Tongue (tissue), 2 donors: ENCODE data around the gene KIF3C. TPM values are rescaled to one million over a fixed set of nuclear protein-coding genes. Genes with fewer than 3 reads are reported as not detected.
A peak's percentile ranks its signal among the peaks of the same experiment; 100 is the strongest.
"Not testable (repeated sequence)": the region's sequence is repeated elsewhere in the genome, so short reads cannot be mapped to it uniquely, and the experiment has no call there.

ENCODE experiments used
- DNase-seq: peaks from one replicate; pipeline ENCODE4 v3.0.0-alpha.2; 2015
- total RNA-seq: library from RNA; depleted of rRNA; stranded (reverse); fragments of >200 nt; gene quantifications from one replicate; pipeline ENCODE4 v1.2.3, GENCODE V29; 2014

KIF3C gene
- total RNA-seq: 3.8 TPM

DNA sequence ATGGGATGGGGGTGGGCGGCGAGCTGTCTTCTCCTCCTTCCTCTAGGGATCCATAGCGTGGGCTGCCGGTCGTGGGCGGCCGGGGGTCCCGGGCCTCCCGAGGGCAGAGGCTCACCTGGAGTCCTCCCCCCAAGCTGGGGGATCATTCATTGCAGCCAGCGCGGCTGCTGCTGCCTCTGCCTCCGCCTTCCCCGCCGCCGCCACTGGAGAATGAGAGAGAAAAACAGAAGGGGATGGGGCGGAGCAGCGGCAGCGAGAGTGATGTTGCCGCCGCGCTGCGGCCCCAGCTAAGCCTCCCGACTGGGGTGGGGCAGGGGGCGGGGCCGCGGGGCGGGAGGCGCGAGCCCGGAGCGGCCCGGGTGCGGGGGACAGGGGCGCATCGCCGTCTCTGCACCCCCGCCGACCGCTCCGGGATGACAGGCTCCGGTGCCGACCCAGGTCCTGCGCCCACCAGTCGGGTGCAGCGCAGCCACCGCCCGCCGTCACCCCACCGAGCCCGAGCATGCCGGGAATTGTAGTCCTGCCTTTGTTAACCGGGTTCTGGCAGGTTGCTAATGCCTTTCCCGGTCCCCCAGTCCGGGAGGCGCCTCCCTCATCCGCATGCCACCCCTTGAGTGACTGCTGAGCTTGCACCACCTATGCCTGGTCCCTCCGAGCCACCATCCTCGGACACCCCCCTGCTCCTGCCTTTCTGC, at the start of gene KIF3C:
KIF3C (minus strand) TSS at position 225 of the 695 bp plus-strand sequence. CDS start 580 bp downstream, outside the sequence.
- peak; percentile 87 for DNase-seq

DNA sequence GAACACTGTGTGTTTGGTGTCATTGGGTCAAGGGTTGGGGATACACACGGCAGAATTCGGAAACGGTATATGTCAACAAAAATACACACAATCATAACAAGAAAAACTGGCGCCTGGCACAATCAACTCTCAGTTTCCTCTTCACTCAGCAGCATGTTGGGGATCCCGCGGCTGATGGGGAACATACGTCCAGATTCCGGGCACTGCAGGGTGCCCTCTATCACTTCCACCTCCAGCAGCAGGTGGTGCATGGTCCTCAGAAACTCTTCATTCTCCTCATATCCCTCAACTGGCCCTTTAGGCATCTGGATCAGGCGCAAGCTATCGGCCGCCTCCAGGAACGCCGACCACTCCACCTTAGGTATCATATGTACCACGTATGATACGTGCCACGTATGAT, 45.8 kb upstream of the KIF3C start:
- not testable (repeated sequence) for DNase-seq

DNA sequence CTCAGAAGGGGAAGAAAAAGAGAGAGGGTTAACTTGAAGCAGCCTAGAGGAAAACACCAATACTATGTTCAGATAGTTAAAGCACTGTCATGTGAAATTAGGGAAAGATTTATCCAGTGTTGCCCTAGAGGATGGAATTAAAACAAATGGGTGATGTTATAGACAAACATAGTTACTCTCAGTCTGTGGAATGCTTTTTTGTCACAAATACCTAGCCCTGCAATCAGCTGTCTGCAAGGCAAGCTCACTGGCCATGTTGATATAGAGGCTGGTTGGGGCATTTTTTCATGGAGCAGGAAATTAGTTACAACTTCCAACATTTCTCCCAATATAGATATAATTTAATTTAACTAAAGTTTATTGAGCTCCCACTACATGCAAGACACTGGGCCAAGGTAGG, 43.2 kb upstream of the KIF3C start:
- no peak for DNase-seq

DNA sequence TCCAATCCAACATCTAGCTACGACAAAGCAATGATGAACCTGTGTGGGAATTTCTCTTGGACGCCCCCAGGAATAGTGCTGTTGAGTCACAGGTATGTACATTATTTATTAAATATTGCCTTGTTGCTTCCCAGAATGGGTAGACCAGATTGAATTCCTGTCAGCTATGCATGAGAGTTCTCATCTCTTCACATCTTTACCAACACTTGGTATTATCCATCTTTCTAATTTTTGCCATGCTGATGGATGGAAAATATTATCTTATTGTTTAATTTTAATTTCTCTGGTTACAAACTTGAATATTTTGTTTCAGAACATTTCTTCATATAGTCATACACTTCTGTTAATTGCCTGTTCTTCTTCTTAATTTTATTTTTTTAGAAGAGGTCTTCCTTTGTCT, 42.0 kb upstream of the KIF3C start:
- no peak for DNase-seq

GRCh38 chr2:26020231-26020640, 37.9 kb upstream of the KIF3C start:
- no peak for DNase-seq

DNA sequence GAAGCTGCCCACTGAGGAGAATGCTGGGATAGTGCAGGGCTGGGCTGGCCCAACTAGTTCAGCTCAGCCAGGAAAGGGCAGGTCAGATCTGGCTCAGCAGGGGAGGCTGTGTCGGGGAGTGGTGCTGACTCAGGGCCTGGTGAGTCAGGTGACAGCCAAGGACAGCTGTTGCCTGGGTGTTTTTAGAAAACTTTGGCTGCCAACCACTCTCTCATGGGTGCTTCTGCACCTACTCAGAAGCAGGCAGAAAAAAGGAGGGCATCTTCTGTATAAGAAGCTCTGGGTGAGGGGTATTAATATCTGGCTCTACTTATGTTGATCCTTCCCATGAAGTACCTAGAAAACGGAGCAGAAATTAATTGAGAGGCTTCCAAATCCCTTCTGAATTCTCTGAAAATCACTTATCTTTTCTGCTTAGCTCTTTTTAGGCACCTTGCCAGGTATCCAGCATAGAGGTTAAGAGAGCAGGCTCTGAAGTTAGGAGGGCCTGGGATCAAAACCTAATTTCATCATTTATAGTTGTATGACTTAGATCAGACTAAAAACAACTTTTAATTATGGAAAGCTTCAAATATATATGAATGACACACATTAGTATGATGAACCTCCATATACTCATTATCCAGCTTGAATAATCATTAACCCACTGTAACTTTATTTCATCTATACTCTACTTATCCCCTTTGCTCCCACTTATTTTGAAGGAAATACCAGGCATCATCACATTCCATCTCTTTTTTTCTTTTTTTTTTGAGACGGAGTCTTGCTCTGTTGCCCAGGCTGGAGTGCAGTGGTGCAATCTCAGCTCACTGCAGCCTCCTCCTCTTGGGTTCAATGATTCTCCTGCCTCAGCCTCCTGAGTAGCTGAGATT, 36.1 kb upstream of the KIF3C start:
- DNase-seq: peak; percentile 60

- no peak for DNase-seq
Observed at GRCh38 chr2:26017464-26018183, 35.3 kb upstream of the KIF3C start.

DNA sequence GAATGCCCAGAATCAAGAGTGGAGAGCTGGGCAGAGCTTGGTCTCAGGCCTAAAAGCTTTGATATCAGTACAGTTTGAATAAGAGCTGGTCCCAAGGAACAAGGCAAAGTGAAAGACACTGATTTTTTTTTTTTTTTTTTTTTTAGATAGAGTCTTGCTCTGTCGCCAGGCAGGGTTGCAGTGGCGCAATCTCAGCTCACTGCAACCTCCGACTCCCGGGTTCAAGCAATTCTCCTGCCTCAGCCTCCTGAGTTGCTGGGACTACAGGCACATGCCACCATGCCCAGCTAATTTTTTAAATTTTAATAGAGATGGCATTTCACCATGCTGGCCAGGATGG, 34.4 kb upstream of the KIF3C start:
- not testable (repeated sequence) for DNase-seq

DNA sequence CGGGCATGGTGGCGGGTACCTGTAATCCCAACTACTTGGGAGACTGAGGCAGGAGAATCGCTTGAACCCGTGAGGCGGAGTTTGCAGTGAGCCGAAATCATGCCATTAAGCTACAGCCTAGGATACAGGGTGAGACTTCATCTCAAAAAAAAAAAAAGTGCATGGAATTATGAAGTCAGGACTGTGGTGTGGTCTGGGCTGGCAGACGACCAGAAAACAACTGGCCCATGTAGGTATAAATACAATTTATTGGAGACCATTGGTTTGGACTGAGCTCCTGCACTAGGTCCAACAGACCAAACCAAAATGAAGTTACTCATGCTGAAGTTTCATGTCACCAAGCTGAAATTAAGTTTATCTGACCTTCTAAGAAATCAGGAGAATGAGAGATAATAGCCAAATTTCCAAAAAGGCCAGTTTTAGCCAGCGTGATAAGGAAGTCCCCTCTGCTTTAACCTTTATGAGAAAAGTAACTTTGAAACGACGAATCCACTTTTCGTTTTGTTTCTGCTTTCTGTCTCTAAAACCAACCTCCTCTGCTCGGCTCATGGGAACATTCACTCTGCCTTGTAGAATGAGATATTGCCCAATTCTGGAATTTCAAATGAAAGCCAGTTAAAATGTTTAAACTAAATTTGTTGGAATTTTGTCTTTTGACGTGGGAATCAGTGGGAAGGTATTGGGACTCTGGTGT, 33.9 kb upstream of the KIF3C start:
- DNase-seq: no peak

- no peak for DNase-seq
Observed at GRCh38 chr2:26013668-26014067, 31.4 kb upstream of the KIF3C start.

DNA sequence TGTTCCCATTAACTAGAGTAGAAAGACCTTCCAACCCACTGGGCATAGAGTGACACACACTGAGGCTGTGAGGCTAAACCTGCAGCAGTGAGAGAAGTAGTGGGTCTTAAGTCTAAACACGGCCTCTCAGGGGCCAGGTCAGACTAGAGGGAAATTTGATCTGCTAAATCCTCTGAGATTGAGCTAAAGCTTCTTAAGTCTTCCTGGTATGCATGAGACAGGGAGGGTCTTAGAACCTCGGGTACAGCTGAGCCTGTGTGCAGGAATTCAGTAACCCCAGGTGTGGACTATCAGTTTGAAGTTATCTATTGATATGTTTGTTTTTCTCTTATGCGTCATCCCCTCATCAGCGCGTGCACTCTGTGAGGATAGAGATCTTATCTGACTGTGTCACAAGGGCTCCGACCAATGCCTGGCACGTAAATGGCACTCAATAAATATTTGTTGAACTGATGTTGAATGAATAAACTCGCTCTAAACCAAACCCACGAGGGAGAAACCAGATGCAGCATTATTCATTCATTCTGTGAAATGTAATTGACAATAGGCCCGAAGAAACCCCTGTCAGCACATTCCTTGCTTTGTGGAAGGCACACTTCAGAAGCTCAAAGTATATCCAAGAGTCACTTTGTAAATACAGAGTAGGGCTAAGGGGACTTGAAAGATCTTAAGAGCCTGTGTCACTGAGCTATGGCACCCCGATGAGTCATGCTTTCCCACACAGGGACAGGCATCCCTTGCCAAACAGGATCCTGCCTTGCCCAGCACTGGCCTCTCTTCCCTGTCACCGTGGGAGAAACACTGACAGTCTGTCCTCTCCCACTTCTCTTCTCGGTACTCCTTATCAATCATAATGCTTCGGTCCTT, 29.9 kb upstream of the KIF3C start:
- peak; percentile 59 for DNase-seq

DNA sequence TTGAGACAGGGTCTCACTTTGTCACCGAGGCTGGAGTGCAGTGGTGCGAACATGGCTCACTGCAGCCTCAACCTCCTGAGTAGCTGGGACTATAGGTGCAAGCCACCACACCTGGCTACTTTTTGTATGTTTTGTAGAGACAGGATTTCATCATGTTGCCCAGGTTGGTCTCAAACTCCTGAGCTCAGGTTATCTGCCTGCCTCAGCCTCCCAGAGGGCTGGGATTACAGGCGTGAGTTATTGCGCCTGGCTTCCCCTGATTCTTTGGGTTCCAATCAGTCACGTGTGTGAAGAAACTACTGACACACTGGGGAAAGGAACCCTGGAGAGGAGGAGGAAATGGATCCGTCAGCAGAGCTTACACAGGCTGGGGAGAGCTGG, 29.3 kb upstream of the KIF3C start:
- no peak for DNase-seq

DNA sequence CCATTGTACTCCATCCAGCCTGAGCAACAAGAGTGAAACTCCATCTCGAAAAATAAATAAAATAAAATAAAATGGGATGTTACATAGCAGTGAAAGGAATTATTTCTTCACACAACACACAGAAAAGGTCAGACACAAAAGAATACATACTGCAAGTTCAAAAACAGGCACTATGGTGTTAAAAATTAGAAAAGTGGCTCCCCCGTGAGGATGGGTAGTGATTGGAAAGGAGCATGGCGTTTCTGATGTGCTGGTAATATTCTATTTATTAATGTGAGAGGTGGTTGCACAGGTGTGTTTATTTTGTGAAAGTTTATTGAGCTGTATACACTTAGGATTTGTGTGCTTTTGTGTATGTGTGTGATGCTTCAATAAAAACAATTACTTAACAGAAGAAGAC, 28.6 kb upstream of the KIF3C start:
- DNase-seq: no peak

GRCh38 chr2:26009567-26009963, 27.3 kb upstream of the KIF3C start:
- no peak for DNase-seq

- DNase-seq: peak; percentile 64
Observed at GRCh38 chr2:26008851-26009566, 26.7 kb upstream of the KIF3C start.

DNA sequence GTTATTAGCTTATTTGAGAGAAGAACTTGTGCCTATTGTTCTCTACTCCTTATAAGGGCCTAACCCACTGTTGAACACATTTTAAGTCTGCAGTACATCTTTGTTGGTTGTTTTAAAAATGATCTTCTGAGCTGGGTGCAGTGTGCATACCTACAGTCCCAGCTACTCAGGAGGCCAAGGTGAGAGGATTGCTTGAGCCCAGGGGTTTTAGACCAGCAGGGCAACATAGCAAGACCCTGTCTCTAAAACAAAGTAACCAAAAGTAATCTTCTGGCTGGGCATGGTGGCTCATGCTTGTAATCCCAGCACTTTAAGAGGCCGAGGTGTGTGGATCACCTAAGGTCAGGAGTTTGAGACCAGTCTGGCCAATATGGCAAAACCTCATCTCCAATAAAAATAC, 25.8 kb upstream of the KIF3C start:
- no peak for DNase-seq

DNA sequence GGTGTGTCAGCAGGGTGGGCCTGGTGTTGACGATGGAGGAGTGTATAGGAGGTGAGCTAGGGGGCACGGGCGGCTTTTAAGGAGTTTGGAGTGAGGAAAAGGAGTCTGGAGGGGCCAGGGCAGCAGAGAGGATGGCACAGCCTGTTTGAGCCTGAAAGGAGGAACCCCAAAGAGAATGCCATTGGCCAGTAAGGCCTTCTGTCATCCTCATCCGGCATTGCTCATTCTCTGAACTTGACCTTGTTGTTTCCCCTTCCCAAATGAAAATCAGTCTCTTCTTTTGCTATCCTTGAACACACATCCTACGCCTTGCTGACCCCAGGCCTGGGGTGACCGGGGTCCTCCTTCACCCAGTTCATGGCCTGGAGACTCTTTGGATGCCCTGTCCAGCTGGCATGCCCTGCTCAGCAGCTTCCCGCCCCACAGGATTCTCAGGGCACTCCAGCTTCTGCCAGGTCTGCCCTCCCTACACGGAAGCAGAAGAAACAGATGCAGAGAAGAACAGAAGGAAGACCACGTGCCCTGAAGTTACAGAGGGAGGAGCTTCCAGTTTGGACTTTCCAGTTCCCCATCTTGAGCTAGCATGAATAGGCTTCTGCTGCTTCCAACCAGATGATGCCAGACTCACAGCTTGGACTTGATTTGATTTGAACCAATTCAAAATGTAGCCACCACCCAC, 20.5 kb upstream of the KIF3C start:
- peak; percentile 24 for DNase-seq

DNA sequence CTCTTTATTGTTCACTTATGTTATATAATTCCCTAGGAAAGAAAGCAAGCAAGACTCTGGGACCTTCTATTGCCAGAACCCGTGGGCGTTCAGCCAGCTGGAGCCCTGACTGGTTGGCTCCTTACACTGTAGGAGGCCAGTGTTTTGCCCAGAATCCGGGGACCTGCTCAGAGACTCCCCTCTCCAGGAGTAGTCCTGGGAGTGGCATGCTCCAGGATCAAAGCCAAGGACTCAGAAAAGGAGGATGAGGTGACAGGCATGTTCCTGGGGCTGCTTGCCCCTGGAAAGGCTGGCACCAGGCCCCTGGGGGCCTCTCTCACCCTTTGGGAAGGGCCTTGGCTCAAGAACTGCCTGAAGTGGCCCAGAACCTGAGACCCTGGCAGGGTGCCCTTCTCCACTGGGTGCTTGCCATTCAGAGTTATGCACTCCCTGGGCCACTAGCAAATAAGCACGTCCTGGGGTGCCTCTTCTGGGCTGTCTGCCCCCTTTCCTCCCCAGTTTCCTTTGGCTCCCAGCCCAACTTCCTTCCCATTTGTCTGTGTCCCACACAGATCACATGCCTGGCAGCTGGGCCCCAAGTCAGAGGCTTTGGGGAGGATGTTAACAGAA, 19.6 kb upstream of the KIF3C start:
- DNase-seq: peak; percentile 79

- no peak for DNase-seq
Observed at GRCh38 chr2:26000561-26001082, 18.3 kb upstream of the KIF3C start.
